GM12801 (cell line): ENCODE results near the gene TNXB.

ENCODE experiments used
- TF ChIP-seq, protein P1 (sequence below): IDR thresholded peaks from one replicate; pipeline ENCODE4 v1.5.1; 2011; ENCODE audit warnings: control low read depth; ENCODE audit not compliant: insufficient read length; ENCODE audit errors: extremely low read depth

Gene TNXB

DNA sequence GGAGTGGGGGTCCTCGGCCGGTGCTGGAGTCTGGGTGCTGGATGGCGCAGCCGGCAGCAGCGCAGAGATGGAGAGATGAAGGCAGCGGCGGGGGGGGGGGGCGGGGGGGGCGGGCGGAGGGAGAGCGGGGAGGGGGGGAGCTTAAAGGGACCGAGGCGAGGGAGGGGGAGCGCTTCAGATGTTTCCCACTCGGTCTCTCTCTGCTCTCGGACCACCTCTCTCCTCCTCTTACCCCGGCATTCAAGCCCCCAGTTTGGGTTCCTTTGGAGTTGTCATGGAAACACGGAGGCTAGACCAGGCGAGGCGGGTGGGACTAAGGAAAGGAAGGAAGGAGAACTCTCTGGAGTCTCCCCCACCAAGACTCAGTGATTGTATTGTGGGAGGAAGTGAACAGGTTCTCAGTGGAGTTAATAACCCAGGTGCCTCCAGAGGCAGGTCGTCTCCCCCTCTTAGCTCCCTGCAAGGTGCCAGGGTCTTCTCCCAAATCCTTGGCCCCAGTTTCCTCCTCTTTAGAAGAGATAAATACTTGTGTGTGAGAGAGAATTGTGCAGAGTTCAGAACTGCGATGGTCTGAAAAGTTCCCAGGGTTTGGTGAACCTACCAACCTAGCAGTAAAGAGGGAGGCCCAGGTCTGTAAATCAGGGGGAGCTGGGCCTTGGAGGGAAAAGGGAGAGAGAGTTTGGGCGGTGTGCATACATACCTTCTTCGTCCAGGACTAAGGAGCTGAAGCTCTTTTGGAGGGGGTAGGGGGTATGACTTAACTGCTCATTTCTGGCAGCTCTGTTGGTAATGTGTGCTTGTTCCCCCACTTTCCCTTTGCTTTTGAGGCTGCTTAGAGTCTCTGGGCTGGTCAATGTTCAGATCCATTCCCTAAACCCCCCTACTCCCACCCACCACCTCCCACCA, 43.0 kb upstream of the TNXB start, which contains the start of gene PRRT1:
PRRT1 (minus strand) TSS at position 77 of the 906 bp plus-strand sequence. CDS start 112 bp downstream, outside the sequence.
- TF ChIP-seq, protein P1, sequence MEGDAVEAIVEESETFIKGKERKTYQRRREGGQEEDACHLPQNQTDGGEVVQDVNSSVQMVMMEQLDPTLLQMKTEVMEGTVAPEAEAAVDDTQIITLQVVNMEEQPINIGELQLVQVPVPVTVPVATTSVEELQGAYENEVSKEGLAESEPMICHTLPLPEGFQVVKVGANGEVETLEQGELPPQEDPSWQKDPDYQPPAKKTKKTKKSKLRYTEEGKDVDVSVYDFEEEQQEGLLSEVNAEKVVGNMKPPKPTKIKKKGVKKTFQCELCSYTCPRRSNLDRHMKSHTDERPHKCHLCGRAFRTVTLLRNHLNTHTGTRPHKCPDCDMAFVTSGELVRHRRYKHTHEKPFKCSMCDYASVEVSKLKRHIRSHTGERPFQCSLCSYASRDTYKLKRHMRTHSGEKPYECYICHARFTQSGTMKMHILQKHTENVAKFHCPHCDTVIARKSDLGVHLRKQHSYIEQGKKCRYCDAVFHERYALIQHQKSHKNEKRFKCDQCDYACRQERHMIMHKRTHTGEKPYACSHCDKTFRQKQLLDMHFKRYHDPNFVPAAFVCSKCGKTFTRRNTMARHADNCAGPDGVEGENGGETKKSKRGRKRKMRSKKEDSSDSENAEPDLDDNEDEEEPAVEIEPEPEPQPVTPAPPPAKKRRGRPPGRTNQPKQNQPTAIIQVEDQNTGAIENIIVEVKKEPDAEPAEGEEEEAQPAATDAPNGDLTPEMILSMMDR, result no peak

DNA sequence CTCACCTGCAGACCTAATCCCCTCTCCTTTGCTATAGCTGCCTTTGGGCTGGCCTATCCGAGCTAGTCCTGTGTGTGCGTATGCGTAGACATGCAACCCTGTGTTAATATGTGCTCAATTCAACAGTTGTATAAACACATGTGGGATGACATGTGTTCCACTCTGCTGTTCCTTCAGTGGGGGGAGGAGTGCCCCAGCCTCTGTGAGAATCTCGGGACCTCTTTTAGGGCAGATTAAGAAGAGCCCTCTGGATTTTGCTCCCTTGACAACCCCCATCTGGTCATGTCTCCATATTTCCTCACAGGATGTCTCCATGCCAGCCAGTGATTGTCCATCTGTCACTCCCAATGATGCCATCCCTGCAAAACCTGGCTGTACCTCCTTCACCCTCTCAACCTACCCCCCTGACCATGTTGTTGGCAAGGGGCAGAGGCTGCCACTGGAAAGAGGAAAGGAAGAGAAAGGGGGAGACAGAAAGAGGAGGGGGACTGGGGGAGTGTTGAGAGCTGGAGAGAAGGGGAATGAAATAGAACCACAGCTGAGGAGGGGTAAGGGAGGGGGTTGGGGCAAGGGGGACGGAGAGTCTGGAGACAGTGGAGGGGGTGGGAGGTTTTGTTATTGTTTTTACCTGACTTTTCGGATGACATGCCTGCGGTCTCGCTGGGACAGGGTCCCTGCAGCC, 42.2 kb upstream of the TNXB start:
- TF ChIP-seq, protein P1, result no peak

DNA sequence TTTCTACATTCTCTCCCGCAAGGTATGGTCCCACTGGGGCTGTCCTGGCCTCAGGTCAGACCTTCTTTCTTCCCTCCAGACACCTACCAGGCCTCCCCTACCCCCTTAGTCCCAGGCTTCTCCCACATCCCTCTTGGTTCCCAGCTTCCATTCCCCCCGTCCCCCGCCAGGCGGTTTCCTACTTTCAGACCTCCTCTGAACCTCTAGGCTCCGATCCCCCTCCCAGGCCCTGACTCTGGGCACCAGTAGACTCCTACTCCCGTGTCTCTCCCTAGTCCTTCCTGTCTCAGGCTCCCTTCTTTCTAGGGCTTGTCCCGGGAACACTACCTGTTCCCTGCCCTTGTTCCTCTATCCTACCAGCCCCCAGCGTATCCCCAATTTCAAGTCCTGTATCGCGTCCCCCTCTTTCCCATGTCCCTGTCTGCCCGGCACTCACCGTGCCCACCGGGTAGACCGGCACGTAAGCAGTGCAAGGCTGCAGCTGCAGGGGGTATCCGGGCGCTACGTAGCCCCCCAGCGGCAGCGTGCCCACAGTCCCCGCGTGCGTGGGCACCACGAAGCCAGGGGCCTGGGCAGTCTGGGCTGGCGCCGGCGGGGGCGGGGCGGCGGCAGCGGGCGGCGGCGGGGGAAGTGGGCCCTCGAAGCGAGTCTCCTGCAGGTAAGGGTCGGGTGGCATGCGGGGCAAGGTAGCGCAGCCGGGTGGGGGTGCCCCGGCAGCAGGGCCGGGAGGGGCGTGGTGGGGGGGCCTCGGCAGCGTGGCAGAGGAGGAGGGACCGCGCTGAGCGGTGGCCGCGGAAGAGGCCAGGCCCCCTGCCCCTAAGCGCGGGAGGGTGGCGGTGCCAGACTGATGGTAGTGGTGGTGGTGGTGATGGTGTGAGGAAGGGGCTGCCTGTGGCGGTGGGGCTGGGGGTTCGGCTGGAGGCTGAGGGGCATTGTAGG, 41.1 kb upstream of the TNXB start:
- TF ChIP-seq, protein P1, result no peak

DNA sequence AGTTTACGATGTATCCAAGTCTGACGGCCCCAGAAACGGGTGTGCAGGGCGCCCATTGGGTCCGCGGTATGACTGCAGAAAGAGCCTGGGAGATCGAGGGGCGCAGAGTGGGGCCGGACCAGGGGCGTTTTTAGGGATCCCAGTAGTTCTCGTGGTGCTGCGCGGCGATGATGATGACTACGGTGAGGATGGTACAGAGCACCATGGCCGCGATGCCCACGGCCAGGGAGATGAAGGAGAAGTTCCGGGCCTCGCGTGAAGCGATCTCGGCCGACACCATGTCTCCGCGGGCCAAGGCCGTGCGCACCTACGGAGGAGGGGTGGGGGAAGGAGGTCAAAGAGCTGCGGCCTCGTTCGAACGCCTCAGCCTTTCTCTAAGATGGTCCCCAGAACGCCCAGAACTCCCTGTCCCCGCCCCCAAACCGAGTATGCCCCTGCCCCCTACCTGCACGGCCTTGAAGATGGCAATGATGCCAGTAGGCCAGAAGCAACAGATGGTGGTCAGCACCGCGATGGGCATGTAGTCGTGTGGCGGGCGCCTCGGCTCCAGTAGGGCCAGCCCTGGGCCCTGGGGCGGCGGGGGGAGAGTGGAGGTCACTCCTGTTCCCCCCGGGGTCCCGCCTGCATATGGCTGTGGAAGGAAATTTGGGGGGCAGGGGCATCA, 40.1 kb upstream of the TNXB start:
- TF ChIP-seq, protein P1, result no peak

DNA sequence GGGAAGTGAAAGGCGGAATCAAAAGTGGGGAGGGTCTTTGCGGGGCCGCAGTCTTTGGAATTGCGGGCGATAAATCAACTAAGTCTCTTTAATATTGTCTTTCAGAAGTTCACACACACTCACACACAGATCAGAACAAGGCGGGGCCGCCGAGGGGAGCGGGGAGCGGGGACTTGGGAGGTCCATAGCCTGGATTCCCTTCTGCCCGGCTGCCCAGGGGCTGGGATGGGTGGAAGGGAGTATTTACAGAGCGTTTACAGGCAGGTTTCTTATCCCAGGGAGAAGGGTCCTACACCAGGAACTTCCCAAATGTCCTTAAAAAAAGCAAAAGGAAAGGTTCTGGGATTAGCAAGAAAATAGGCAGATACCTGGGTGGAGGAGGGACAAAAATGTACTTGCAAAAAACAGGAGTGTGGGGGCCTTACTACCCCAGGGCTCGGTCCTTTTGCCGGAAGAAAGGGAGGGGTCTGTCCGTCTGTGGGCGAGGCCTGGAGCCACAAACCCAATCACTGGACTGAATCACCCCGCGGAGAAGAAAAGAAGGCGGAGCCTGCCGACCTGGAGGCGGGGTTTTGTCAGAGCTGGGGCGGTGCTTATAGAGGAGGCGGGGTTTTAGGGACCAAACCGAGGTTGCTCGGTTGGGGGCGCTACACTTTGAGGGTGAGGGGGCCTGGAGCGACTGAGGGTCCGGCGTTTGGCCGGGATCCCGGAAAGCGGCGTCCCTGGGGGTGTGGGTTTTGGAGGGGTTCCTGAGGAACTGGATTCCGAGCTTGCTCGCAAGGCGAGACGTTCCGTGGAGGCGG, 39.4 kb upstream of the TNXB start:
- TF ChIP-seq, protein P1, result no peak

DNA sequence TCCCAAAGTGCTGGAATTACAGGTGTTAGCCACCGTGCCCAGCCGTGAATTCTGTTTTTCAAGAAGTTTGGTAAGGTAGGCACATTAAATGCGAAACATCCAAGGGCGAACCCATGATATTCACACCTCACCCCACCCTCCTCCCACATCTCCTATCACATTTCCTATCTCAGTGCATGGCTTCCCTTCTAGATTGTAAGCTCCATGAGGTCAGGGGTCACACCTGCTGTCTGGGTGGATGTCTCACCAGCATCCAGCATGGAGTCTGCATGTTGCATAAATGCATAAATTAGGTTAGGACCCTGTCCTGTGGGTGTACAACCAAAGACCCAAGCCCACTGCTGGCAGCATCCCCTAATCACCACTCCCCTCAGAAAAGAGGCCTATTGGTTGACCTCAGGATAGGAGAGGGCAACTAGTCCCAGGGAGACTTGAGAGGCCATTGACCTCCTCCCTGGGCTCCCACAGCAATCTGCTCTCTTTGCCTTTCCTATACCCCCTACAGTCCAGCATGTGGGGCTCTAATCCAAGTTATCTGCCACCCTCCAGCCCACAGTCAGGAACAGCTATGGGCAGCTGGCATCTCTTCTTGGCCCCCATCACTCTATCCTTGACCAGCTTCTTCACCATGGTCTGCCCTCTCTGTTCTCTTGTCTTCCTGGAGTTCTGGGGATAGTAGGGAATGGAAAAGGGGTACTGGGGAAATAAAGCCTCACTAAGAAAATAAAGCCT, 38.4 kb upstream of the TNXB start:
- TF ChIP-seq, protein P1, result no peak
